CD4-positive, alpha-beta T cell treated with Interleukin-4 for 4 hours (primary cell): Measurements from ENCODE around the gene PSME1.
"Not testable (repeated sequence)": the region's sequence is repeated elsewhere in the genome, so short reads cannot be mapped to it uniquely, and the experiment has no call there.

Source experiments
- DNase-seq: peaks from one replicate; pipeline ENCODE4 v3.0.0-alpha.2; 2020

The PSME1 gene

GRCh38 chr14:24105609-24106239 is 30.3 kb upstream of the PSME1 start:
- not testable (repeated sequence) for DNase-seq

GRCh38 chr14:24106672-24107271 is 29.2 kb upstream of the PSME1 start:
- no peak for DNase-seq

- DNase-seq, result no peak
Measured at GRCh38 chr14:24108336-24108874, 27.6 kb upstream of the PSME1 start.

- DNase-seq, result no peak
Measured at GRCh38 chr14:24110060-24110459, 25.9 kb upstream of the PSME1 start.

GRCh38 chr14:24110523-24110922 is 25.5 kb upstream of the PSME1 start:
- DNase-seq, result no peak

GRCh38 chr14:24113379-24113800 is 22.6 kb upstream of the PSME1 start:
- DNase-seq, result no peak

GRCh38 chr14:24113801-24114531 is 22.0 kb upstream of the PSME1 start:
- peak; percentile 86 for DNase-seq

GRCh38 chr14:24114532-24115421 is 21.2 kb upstream of the PSME1 start, which contains the start of the genes DCAF11 and NRL:
Gene DCAF11, plus strand, starts transcription at chr14:24114777. Its CDS starts 818 bp downstream, at chr14:24115595.
Gene NRL, minus strand, starts transcription at chr14:24114949. Its CDS starts 32,101 bp downstream, at chr14:24082848.
- DNase-seq, result peak; percentile 100

- no peak for DNase-seq
Measured at GRCh38 chr14:24115422-24116127, 20.4 kb upstream of the PSME1 start.

GRCh38 chr14:24116128-24116814 is 19.7 kb upstream of the PSME1 start:
- DNase-seq, result no peak

GRCh38 chr14:24117179-24117578 is 18.8 kb upstream of the PSME1 start:
- DNase-seq, result no peak

GRCh38 chr14:24119691-24120090 is 16.3 kb upstream of the PSME1 start:
- no peak for DNase-seq

GRCh38 chr14:24121210-24121609 is 14.8 kb upstream of the PSME1 start:
- DNase-seq, result no peak

- DNase-seq, result no peak
Measured at GRCh38 chr14:24122416-24122815, 13.6 kb upstream of the PSME1 start.

GRCh38 chr14:24122898-24123297 is 13.1 kb upstream of the PSME1 start:
- DNase-seq, result no peak

GRCh38 chr14:24123424-24124417 is 12.3 kb upstream of the PSME1 start:
- no peak for DNase-seq

- DNase-seq, result no peak
Measured at GRCh38 chr14:24126939-24127338, 9.1 kb upstream of the PSME1 start.

GRCh38 chr14:24127673-24128072 is 8.3 kb upstream of the PSME1 start:
- no peak for DNase-seq

- no peak for DNase-seq
Measured at GRCh38 chr14:24129410-24129998, 6.5 kb upstream of the PSME1 start.

GRCh38 chr14:24130380-24130716 is 5.6 kb upstream of the PSME1 start, which contains the start of gene FITM1:
Gene FITM1, plus strand, starts transcription at chr14:24130659. Its CDS starts 905 bp downstream, at chr14:24131564.
- no peak for DNase-seq
